Mammary epithelial cell (primary cell): ENCODE results near the gene CYP4F12.

Experiments used
- EZH2 ChIP-seq: IDR thresholded peaks from 2 replicates; pipeline ENCODE4 v1.6.1; 2012; ENCODE audit warnings: low read length, inconsistent platforms, borderline replicate concordance
- TF ChIP-seq, protein P1 (sequence below), 2 donors: IDR thresholded peaks in 1 of 2; conservative IDR thresholded peaks in 1 of 2; 2 replicates each; pipeline ENCODE4 v1.5.1; 2011 to 2012; ENCODE audit warnings: inconsistent platforms in 2 of 2, low read length in 2 of 2, mild to moderate bottlenecking in 2 of 2, control low read depth in 1 of 2, low read depth in 1 of 2; ENCODE audit not compliant: insufficient read depth in 1 of 2; ENCODE audit errors: extremely low read depth in 1 of 2

DNA sequence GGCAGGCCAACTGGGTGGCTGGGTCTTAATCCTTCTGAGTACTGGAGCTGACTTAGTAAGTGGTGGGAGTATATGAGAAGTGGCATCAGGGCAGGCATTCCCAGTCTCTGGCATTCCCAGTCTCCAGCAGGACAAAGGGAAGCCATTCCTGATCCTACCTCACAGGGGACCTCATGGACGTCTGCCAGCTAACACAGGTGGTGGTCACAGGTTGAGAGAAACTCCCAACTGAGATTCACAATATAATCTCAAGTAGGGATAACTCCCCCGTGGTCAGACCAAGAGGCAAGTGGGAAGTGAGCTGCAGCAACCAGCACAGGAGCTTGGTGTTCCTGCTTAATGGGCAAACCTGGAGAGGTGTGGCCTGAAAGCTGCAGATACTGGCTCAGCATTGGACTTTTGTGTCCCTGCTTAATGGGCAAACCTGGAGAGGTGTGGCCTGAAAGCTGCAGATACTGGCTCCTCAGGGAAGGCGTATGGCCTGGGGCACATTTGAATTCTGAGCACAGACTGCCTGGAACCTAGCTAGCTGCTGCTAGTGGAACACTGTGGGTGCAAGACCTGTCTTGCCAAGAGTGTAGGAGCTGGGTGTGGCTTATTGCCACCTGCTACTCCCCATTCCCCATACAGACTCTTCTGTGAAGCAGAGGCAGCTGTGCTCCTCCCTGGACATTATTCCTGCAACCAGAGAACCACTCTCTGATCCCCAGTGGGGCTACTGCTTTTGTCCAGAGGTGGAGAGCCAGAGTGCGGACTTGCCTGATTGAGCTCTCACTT, 29.1 kb downstream of the CYP4F12 start:
- TF ChIP-seq, protein P1, sequence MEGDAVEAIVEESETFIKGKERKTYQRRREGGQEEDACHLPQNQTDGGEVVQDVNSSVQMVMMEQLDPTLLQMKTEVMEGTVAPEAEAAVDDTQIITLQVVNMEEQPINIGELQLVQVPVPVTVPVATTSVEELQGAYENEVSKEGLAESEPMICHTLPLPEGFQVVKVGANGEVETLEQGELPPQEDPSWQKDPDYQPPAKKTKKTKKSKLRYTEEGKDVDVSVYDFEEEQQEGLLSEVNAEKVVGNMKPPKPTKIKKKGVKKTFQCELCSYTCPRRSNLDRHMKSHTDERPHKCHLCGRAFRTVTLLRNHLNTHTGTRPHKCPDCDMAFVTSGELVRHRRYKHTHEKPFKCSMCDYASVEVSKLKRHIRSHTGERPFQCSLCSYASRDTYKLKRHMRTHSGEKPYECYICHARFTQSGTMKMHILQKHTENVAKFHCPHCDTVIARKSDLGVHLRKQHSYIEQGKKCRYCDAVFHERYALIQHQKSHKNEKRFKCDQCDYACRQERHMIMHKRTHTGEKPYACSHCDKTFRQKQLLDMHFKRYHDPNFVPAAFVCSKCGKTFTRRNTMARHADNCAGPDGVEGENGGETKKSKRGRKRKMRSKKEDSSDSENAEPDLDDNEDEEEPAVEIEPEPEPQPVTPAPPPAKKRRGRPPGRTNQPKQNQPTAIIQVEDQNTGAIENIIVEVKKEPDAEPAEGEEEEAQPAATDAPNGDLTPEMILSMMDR (conservative IDR thresholded peaks at IDR 0.05 in 1 of 2, IDR thresholded peaks at IDR 0.05 in 1 of 2; ENCODE audit: extremely low read depth in 1 of 2, insufficient read depth in 1 of 2, low read depth in 1 of 2, low read length in 2 of 2): no peak
- no peak for TF ChIP-seq EZH2
